Cardiac septum (tissue), 1 donor: ENCODE measurements around the gene ASIC1. TPM values are rescaled to one million over a fixed set of nuclear protein-coding genes. Genes with fewer than 3 reads are reported as not detected.

Experiments used
- DNase-seq: peaks from one replicate; pipeline ENCODE4 v3.0.0-alpha.2; 2020; ENCODE audit warnings: low spot score
- intact Hi-C: fragments of 100-400 bp; cut with DNase I; formaldehyde crosslinking; loops from one replicate; pipeline ENCODE4 v1.14.0; 2022
- total RNA-seq: library from RNA; stranded (reverse); fragmentation: NEBNext Ultra II Directional; extraction: Animal tissue kit (Norgen Biotek cat#: 25700); gene quantifications from one replicate; pipeline ENCODE4 v1.2.1, GENCODE V29; 2021
- donor health status: DM: no; HTN: no; CAD: no.

ASIC1 gene
- total RNA-seq, 1 donor from 2014 or later, result 0.30 TPM

DNA sequence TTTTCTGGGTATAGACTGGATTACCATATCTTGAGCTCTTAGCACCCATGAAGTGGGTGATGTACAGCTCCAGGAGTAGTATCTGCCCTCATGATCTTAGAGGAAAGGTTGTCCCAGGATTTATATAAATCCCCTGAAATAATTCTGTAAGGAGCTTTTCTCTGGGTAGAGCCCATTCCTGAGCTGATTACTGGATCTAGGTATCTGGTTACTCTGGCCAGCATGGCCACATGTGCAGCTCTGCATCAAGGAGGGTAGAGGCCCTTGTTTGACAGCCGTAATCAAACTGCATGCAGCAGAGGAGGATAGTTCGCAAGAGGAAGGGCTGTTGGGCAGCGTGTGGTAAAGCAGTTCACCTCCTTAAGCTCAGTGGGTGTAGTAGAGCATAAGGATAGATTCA lies 63.1 kb downstream of the ASIC1 start:
- intact Hi-C loops, result no loop called here
- no peak for DNase-seq

DNA sequence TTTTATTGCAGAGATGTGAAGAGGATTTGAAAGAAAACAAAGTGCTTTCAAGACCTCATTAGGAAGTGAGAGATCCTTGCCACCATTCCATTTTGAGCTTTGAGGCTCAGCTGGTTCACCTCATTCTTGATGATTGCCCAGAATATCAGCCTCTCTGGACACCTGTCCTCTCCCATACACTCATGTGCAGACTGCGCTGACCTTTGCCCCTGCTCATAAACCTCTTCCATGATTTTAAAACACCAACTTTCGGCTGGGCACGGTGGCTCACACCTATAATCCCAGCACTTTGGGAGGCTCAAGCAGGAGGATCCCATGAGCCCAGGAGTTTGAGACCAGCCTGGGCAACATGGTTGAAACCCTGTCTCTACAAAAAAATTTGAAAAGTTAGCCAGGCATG lies 63.6 kb downstream of the ASIC1 start:
- intact Hi-C loops, result no loop called here
- DNase-seq, result no peak

DNA sequence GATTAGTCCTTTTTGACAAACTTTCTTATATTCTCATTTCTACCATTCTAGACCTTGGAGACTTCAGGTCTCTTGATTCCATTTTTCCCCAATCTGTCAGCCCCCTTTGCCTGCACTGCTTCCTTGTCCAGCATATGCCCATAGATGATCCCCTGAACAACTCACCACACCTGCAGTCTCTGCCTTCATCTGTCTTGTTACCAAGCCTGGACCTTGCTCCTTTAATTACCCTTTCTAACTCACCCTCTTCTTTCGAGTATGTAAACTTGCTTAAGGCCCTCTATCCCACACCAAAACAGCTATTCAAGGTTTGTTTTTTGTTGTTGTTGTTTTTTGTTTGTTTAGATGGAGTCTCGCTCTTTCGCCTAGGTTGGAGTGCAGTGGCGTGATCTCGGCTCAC lies 64.2 kb downstream of the ASIC1 start:
- intact Hi-C loops, result no loop called here

DNA sequence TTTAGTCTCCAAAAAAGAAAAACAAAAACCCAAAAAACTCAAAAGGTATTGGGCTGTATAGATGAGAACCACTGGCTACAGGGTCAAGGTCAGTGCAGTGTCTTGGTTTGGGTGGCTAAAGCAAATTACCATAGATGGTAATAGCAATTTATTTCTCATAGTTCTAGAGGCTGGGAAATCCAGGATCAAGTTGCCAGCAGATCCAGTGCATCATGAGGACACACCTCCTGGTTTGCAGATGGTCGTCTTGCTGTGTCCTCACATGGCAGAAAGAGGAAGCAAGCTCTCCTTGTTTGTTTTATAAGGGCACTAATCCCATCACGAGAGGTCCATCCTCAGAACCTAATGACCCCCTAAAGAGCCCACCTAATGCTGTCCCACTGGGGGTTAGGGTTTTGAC lies 65.8 kb downstream of the ASIC1 start:
- DNase-seq, result no peak
- intact Hi-C loops, result no loop called here

More for the DNA sequence above, 64.2 kb downstream of the ASIC1 start:
- no peak for DNase-seq

DNA sequence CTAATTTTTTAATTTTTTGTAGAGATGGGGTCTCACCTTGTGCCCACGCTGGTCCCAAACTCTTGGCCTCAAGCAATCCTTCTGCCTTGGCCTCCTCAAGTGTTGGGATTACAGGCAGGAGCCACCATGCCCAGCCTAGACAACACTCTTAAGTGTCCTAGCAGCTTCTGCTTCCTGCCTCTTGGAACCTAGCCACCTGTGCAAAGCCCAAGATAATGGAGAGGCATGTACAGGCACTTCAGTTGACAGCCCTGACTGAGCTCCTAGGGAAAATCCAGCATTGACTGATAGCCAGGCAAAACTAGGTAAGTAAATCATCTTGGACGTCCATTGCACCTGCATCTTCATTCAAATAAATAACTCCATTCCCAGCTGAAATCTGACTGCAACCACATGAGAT lies 70.2 kb downstream of the ASIC1 start:
- DNase-seq, result no peak
- intact Hi-C loops, result no loop called here

DNA sequence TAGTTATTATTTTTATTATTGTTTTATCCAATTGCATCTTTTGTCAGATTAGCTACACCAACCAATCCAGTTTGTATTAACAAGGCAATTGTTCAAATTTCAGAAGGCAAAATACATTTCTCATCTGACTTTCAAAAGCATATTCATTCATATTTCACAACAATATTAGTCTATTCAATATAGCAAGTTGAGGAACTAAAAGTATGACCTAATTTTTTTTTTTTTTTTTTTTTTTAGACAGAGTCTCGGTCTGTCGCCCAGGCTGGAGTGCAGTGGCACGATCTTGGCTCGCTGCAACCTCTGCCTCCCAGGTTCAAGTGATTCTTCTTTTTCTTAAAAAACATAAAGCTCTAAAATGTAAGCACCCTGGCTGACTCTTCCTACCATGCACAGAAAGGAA lies 71.9 kb downstream of the ASIC1 start:
- intact Hi-C loops, result no loop called here
- no peak for DNase-seq

DNA sequence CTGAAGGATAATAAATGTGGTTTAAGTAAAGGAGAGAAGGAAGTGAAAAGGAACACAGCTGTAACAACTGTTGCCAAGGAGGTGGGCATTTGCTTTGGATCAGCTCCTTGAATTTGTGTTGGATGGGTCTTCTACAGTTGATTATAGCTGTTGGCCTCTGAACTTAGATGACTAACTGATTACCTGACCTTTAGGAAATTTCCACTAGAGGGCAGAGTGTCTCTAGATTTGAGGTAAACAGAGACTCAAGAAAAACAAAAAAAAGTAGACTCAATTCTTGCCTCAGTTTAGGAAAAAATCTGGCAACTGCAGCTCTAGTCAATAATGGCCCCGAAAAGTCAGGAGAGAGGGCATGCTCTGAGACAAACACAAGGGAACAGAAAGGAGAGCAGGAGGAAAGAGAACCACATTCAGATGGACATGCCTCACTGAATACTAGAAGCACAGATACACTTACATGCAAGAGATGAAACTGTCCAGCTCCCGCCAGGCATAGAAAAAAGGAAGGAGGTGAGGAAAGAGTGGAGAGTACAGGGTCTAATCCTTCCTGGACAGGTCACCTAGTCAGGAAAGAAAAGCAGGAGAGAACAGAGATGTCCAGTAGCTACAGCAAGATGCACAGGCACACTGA lies 75.2 kb downstream of the ASIC1 start:
- intact Hi-C loops, result loop anchor here (5.0 kb wide), 1 partner anchor 35 kb away; the partner anchor contains the start of gene CERS5
- DNase-seq, result no peak

Other genes with a start within 250 kb of the ASIC1 start
- 26.5 TPM for gene NCKAP5L, start 229.2 kb upstream of the ASIC1 start, total RNA-seq
- 2.6 TPM for gene BCDIN3D, start 214.5 kb upstream of the ASIC1 start, total RNA-seq
- 1.7 TPM for gene FAIM2, start 153.7 kb upstream of the ASIC1 start, total RNA-seq
- not detected for gene AQP2, start 106.9 kb upstream of the ASIC1 start, total RNA-seq
- gene AQP5, start 95.7 kb upstream of the ASIC1 start, total RNA-seq, result not detected
- gene AQP6, start 84.6 kb upstream of the ASIC1 start, total RNA-seq, result not detected
- 2.6 TPM for gene RACGAP1, start 32.1 kb upstream of the ASIC1 start, total RNA-seq
- gene SMARCD1, start 27.7 kb downstream of the ASIC1 start, total RNA-seq, result 20.5 TPM
- 5.1 TPM for gene GPD1, start 46.4 kb downstream of the ASIC1 start, total RNA-seq
- gene COX14, start 54.6 kb downstream of the ASIC1 start, total RNA-seq, result 152 TPM
- gene CERS5, start 109.8 kb downstream of the ASIC1 start, total RNA-seq, result 18.9 TPM
- gene LIMA1, start 225.9 kb downstream of the ASIC1 start, total RNA-seq, result 24.3 TPM